ENCODE results near the gene PARP8.
"Not testable (repeated sequence)": the region's sequence is repeated elsewhere in the genome, so short reads cannot be mapped to it uniquely, and the experiment has no call there.

PARP8 gene

GRCh38 chr5:50666261-50667022, at the start of gene PARP8:
PARP8 (plus strand) TSS chr5:50666637; CDS start chr5:50667096, 459 bp downstream.
- DNase-seq (ENCODE audit: low read depth): no peak

GRCh38 chr5:50623666-50624065, 42.8 kb upstream of the PARP8 start:
- DNase-seq (ENCODE audit: low read depth): no peak

- DNase-seq (ENCODE audit: low read depth): not testable (repeated sequence)
Observed at GRCh38 chr5:50634866-50635265, 31.6 kb upstream of the PARP8 start.

GRCh38 chr5:50637576-50637975, 28.9 kb upstream of the PARP8 start:
- DNase-seq (ENCODE audit: low read depth): not testable (repeated sequence)

- DNase-seq (ENCODE audit: low read depth): no peak
Observed at GRCh38 chr5:50646591-50646990, 19.8 kb upstream of the PARP8 start.

- no peak for DNase-seq (ENCODE audit: low read depth)
Observed at GRCh38 chr5:50647726-50648125, 18.7 kb upstream of the PARP8 start.

- no peak for DNase-seq (ENCODE audit: low read depth)
Observed at GRCh38 chr5:50653946-50654345, 12.5 kb upstream of the PARP8 start.

- DNase-seq (ENCODE audit: low read depth): no peak
Observed at GRCh38 chr5:50655067-50655809, 11.2 kb upstream of the PARP8 start.

GRCh38 chr5:50655810-50656205, 10.6 kb upstream of the PARP8 start:
- DNase-seq (ENCODE audit: low read depth): no peak

GRCh38 chr5:50657044-50657443, 9.4 kb upstream of the PARP8 start:
- DNase-seq (ENCODE audit: low read depth): no peak

- DNase-seq (ENCODE audit: low read depth): no peak
Observed at GRCh38 chr5:50658246-50658645, 8.2 kb upstream of the PARP8 start.

- no peak for DNase-seq (ENCODE audit: low read depth)
Observed at GRCh38 chr5:50663636-50664035, 2.8 kb upstream of the PARP8 start.

GRCh38 chr5:50665091-50665490, 1.3 kb upstream of the PARP8 start:
- no peak for DNase-seq (ENCODE audit: low read depth)

GRCh38 chr5:50665761-50666202, 655 bp upstream of the PARP8 start:
- not testable (repeated sequence) for DNase-seq (ENCODE audit: low read depth)

- no peak for DNase-seq (ENCODE audit: low read depth)
Observed at GRCh38 chr5:50667023-50667652, 701 bp downstream of the PARP8 start.

- no peak for DNase-seq (ENCODE audit: low read depth)
Observed at GRCh38 chr5:50667653-50668595, 1.5 kb downstream of the PARP8 start.

GRCh38 chr5:50668636-50669035, 2.2 kb downstream of the PARP8 start:
- DNase-seq (ENCODE audit: low read depth): not testable (repeated sequence)

GRCh38 chr5:50672663-50673062, 6.2 kb downstream of the PARP8 start:
- no peak for DNase-seq (ENCODE audit: low read depth)

- not testable (repeated sequence) for DNase-seq (ENCODE audit: low read depth)
Observed at GRCh38 chr5:50673444-50673843, 7.0 kb downstream of the PARP8 start.

GRCh38 chr5:50675385-50675784, 8.9 kb downstream of the PARP8 start:
- no peak for DNase-seq (ENCODE audit: low read depth)

- not testable (repeated sequence) for DNase-seq (ENCODE audit: low read depth)
Observed at GRCh38 chr5:50679554-50679953, 13.1 kb downstream of the PARP8 start.

GRCh38 chr5:50684721-50685120, 18.3 kb downstream of the PARP8 start:
- no peak for DNase-seq (ENCODE audit: low read depth)

All from GM04504 (cell line).